BLaER1 (cell line): ENCODE data around the gene FCRL1.

ENCODE experiments used
- H3K27ac ChIP-seq: shearing (Covaris generic); formaldehyde crosslinking; 2 replicates; pipeline ENCODE4 v1.8.1; 2022
- H3K27me3 ChIP-seq: shearing (Covaris generic); formaldehyde crosslinking; 2 replicates; pipeline ENCODE4 v1.8.1; 2022
- H3K36me3 ChIP-seq: shearing (Covaris generic); formaldehyde crosslinking; 2 replicates; pipeline ENCODE4 v1.8.1; 2022
- H3K4me1 ChIP-seq: shearing (Covaris generic); formaldehyde crosslinking; 2 replicates; pipeline ENCODE4 v1.8.1; 2022
- H3K4me2 ChIP-seq: shearing (Covaris generic); formaldehyde crosslinking; 2 replicates; pipeline ENCODE4 v1.8.1; 2022
- H3K4me3 ChIP-seq: shearing (Covaris generic); formaldehyde crosslinking; 2 replicates; pipeline ENCODE4 v1.8.1; 2022
- H3K9ac ChIP-seq: shearing (Covaris generic); formaldehyde crosslinking; 2 replicates; pipeline ENCODE4 v1.8.1; 2022
- H3K9me3 ChIP-seq: shearing (Covaris generic); formaldehyde crosslinking; 2 replicates; pipeline ENCODE4 v1.8.1; 2022
- H4K20me1 ChIP-seq: shearing (Covaris generic); formaldehyde crosslinking; 2 replicates; pipeline ENCODE4 v1.8.1; 2022
- Cebpa-rat ChIP-seq: shearing (Covaris generic); IDR thresholded peaks from 2 replicates; pipeline ENCODE4 v1.8.1; 2022

Gene FCRL1, protein sequence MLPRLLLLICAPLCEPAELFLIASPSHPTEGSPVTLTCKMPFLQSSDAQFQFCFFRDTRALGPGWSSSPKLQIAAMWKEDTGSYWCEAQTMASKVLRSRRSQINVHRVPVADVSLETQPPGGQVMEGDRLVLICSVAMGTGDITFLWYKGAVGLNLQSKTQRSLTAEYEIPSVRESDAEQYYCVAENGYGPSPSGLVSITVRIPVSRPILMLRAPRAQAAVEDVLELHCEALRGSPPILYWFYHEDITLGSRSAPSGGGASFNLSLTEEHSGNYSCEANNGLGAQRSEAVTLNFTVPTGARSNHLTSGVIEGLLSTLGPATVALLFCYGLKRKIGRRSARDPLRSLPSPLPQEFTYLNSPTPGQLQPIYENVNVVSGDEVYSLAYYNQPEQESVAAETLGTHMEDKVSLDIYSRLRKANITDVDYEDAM

DNA sequence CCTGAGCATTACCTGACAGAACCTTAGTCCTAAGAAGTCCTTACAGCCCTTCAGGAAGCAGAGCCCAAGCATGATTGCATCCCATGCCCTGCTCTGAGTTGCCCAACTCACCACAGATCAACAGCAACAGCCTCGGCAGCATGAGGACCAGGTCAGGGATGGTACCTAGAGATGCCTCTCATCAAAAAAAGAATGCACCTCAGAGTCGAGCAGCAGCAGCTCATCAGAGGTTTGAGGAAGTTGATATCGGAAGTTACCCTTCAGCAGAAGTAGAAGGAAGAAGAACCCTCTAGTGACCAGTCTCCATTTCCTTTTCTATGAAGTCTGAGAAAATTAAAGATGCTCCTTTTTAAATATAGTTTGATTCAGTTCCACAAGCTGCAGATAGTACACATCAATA, at the start of gene FCRL1:
Gene FCRL1, minus strand, starts transcription at position 225 of the 400 bp plus-strand sequence. Its CDS starts 83 bp downstream, at position 142.
- no peak for TF ChIP-seq Cebpa-rat
- no peak within 1 kb of the TSS for H3K4me3 ChIP-seq
- H3K9ac ChIP-seq, result no peak within 1 kb of the TSS
- H3K4me2 ChIP-seq, result peak within 1 kb of the TSS; percentile 57
- no peak within 1 kb of the TSS for H3K27ac ChIP-seq
- no peaks in the 10 kb centered on the region for H3K36me3 ChIP-seq
- H3K27me3 ChIP-seq, result no peaks in the 10 kb centered on the region
- no peaks in the 10 kb centered on the region for H3K9me3 ChIP-seq
- H3K4me1 ChIP-seq, result peaks cover 15% of the 10 kb centered on the region
- no peaks in the 10 kb centered on the region for H4K20me1 ChIP-seq

DNA sequence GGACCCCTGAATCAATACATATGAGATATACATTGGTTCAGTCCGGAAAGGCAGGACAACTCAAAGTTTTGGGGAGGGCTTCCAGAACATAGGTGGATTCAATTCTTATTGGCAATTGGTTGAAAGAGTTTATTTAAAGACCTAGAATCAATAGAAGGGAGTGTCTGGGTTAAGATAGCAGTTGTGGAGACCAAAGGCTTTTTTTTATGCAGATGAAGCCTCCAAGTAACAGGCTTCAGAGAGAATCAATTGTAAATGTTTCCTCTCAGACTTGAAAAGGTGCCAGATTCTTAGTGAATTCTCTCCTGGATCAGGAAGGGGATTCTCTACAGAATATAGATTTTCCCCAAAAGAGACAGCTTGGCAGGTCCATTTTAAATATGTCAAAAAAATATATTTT, 48.7 kb upstream of the FCRL1 start:
- Histone ChIP-seq H3K4me3 (no peak overlapping the region), H3K4me1 (no peaks in the 10 kb centered on the region), H3K4me2 (no peak overlapping the region), H3K27me3 (no peaks in the 10 kb centered on the region), H3K36me3 (no peaks in the 10 kb centered on the region), H3K9me3 (no peaks in the 10 kb centered on the region), H3K9ac (no peak overlapping the region), H3K27ac (no peak overlapping the region), H4K20me1 (no peaks in the 10 kb centered on the region)
- no peak for TF ChIP-seq Cebpa-rat

DNA sequence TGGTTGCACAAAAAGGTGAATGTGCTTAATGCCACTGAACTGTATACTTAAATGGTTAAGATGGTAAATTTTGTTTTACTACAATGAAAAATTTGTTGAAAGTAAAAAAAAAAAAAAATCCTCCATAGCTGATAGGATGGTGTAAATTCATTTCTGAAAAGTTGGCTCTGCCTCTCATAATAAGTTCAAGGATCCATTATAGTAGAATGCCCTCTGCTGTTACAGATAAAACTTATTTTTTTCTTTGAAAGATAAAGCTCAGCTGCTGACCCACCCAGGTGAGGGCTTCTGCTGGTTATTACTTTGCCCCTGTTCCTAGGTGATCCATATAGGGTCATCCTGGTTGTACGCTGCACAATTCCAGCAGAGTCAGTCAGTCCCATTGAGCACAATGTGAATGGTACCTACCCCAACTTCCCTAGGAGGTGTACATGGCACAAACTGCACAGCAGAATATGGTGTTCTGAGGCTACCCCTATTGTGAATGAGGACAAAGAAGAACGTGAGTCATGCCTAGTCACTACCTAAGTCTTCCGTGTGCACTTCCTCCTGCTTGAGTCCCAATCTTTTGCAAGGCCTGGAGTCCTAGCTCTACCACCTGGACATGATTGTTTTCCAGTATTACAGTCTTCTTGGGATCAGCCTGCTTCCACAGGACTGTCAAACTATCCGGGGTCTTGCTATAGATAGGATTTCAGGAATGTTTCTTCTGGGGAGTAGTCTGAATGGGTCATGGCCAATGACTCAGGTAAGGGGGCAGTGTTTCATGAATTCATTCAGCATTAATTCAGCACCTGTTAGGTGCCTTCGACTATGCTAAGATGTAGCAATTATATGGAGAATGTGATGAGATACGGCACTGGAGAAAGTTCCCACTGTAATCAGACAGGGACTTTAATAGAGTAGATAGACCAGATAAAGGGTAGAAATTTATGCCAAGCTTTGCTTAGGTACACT, 42.5 kb upstream of the FCRL1 start:
- no peak for TF ChIP-seq Cebpa-rat
- no peaks in the 10 kb centered on the region for H3K27me3 ChIP-seq

DNA sequence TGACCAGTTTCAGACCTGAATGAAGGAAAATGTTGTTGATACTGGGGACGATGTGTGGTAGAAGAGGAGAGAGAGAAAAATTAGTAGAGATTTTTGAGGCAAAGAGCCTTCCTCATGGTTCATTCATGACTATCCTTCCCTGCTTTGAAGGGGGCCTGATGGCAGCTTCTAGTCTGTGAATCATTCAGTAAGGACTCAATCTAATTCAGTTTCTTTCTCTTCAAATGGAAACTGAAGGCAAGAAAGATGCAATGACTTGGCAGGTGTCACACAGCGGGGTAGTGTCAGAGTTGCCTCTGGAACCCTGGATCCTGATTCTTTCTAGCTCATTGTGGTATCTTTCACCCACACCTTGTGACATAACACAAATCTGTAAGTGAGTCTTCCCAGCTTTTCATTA, 36.6 kb upstream of the FCRL1 start:
- Histone ChIP-seq H3K27ac (no peak overlapping the region), H3K27me3 (no peaks in the 10 kb centered on the region), H3K4me3 (no peak overlapping the region), H4K20me1 (no peaks in the 10 kb centered on the region), H3K9ac (no peak overlapping the region), H3K4me1 (no peaks in the 10 kb centered on the region), H3K9me3 (no peaks in the 10 kb centered on the region), H3K4me2 (no peak overlapping the region), H3K36me3 (no peaks in the 10 kb centered on the region)
- TF ChIP-seq Cebpa-rat, result no peak

More for the DNA sequence above, 42.5 kb upstream of the FCRL1 start:
- Histone ChIP-seq H3K4me2 (no peak overlapping the region), H3K27ac (no peak overlapping the region), H4K20me1 (no peaks in the 10 kb centered on the region), H3K36me3 (no peaks in the 10 kb centered on the region), H3K4me3 (no peak overlapping the region), H3K4me1 (no peaks in the 10 kb centered on the region), H3K9me3 (no peaks in the 10 kb centered on the region), H3K9ac (no peak overlapping the region)

DNA sequence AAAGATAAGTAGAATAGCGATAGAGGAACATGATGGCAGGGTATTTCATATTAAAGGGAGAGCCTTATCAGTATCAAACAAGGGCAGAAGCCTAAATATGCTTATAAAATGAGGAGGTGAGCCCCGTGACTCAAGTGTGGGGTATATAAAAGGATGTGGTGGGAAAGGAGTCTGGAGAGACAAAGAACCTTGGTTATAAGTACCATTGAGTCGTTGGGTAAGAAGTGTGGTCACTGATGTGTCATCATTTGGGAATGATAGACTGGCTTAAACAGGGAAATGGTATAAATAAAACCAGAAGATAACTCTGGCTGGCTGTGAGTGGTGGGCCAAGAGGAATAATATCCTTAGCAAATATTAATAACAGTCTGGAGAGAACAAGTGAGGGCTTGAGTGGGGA, 32.6 kb upstream of the FCRL1 start:
- Histone ChIP-seq H3K4me1 (peaks cover 10% of the 10 kb centered on the region), H3K36me3 (no peaks in the 10 kb centered on the region)
- TF ChIP-seq Cebpa-rat, result no peak

DNA sequence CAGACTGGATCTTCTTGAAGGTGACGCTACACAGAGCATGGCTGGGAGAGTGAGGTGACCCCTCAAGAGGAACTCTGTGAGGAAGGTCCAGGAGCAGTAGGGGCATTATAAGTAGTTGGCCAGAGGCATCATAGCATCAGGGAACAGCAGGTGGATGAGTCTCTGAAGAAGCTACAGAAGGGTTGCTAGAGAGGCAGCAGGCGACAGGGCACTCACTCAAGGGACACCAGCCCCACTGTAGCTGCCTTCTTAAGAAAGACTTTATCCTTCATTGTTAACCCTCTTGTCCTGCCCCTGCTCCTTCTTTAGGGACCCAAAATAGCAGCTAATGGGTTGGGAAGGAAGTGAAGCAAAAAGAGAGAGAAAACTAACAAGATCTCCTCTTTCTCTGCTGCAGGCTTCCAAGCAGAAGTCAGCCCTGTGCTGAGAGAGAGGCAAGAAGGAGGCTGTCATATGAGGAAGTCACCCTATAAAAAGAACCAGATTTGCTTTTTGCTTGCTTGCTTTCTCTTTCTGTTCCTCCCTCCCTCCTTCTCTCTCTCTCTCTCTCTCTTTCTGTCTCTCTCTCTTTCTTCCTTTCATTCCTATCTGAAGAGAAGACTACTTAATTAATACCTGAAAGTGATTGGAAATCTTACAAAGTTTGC, 29.4 kb upstream of the FCRL1 start:
- no peak overlapping the region for H3K4me3 ChIP-seq
- H3K4me1 ChIP-seq, result peaks cover 10% of the 10 kb centered on the region
- H3K9me3 ChIP-seq, result no peaks in the 10 kb centered on the region
- no peaks in the 10 kb centered on the region for H4K20me1 ChIP-seq
- 0 out of 2 replicates have a peak overlapping the region, but pooled peaks have one; percentile 18 for H3K27ac ChIP-seq
- H3K9ac ChIP-seq, result no peak overlapping the region
- TF ChIP-seq Cebpa-rat, result no peak
- peak overlapping the region; percentile 35 for H3K4me2 ChIP-seq
- H3K27me3 ChIP-seq, result no peaks in the 10 kb centered on the region
- no peaks in the 10 kb centered on the region for H3K36me3 ChIP-seq

More for the DNA sequence above, 32.6 kb upstream of the FCRL1 start:
- no peaks in the 10 kb centered on the region for H4K20me1 ChIP-seq
- H3K4me3 ChIP-seq, result no peak overlapping the region
- H3K27ac ChIP-seq, result no peak overlapping the region
- no peak overlapping the region for H3K4me2 ChIP-seq
- no peaks in the 10 kb centered on the region for H3K9me3 ChIP-seq
- H3K27me3 ChIP-seq, result no peaks in the 10 kb centered on the region
- no peak overlapping the region for H3K9ac ChIP-seq

DNA sequence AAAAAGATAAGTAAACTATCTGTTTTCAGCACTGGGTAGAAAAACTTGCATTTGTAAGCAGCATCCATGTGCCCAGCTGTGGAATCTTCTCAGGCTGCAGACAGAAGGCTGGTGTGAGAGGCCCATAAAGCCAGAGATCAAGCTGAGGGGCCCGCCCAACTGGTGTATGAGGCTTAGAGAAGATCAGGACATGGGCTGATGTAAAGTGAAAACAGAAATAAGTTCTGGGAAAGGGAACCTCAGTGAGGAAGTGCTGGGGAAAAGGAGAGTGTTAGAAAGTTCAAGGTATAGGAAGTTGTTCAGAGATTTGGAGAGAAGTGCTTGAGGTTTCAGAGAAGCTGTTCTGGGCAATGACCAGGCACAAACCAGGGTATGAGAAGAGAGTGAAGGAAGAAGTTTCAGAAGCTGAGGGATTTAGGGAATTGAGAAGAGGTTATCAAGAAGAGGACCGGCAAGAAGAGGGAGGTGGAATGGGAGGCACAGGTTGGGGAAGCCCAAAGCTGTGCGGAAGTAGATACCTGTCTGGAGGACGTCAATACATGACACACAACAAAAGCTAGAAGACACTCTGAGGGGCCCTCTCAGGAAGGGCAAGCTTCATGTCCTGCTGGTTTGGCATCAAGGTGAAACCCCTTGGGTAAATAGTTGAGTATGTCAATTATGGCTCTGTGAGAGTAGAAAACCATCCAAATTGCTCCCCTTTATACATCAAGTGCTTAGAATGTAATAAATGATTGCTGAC, 24.3 kb upstream of the FCRL1 start:
- peaks cover 4% of the 10 kb centered on the region for H3K4me1 ChIP-seq
- H3K4me2 ChIP-seq, result no peak overlapping the region
- no peaks in the 10 kb centered on the region for H3K27me3 ChIP-seq
- H3K4me3 ChIP-seq, result no peak overlapping the region
- H3K36me3 ChIP-seq, result no peaks in the 10 kb centered on the region
- no peak for TF ChIP-seq Cebpa-rat
- no peaks in the 10 kb centered on the region for H3K9me3 ChIP-seq
- H3K27ac ChIP-seq, result no peak overlapping the region
- no peaks in the 10 kb centered on the region for H4K20me1 ChIP-seq
- H3K9ac ChIP-seq, result no peak overlapping the region

DNA sequence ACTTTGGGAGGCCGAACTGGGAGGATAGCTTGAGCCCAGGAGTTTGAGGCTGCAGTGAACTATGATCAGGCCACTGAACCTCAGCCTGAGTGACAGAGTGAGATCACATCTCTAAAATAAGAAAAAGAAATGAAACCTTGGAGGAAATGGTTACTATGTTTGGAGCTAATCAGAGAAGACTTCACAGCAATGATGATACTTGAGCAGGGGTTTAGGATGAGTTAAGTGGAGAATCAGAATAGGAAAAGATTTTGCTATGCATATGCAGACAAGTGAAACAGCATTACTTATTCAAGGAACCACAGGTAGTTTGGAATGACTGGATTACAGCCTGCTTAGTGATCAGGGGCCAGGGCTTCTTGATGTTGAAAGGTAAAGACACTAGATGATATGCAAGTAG, 23.0 kb upstream of the FCRL1 start:
- Histone ChIP-seq H3K4me2 (no peak overlapping the region), H3K36me3 (no peaks in the 10 kb centered on the region), H3K27me3 (no peaks in the 10 kb centered on the region), H4K20me1 (no peaks in the 10 kb centered on the region), H3K9me3 (no peaks in the 10 kb centered on the region), H3K27ac (no peak overlapping the region), H3K4me1 (no peaks in the 10 kb centered on the region), H3K9ac (no peak overlapping the region), H3K4me3 (no peak overlapping the region)
- no peak for TF ChIP-seq Cebpa-rat

DNA sequence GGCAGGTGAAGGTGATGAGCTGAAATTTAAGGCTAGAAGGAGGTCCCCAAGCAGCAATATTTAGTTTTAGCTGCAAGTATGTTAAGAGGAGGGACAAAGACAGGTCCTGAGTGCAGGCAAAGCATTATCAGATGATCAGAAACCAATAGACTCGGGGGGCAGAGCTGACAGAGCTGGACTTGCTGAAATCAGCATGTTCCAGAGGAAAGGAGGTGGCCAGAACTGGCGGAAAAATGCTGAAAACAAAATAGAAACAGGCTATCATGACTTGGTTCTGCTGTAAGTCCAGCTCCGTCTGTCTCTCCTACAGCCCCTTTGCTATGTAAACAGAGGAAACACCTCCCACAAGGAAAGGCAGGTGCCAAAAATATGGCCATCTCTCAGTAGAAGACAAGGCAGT, 21.8 kb upstream of the FCRL1 start, which contains the start of gene CD5L:
Gene CD5L, minus strand, starts transcription at position 101 of the 400 bp plus-strand sequence. CDS start 107 bp downstream, outside the sequence.
- Histone ChIP-seq H3K27ac (no peak within 1 kb of the TSS), H3K4me2 (no peak within 1 kb of the TSS)

More for the DNA sequence above, 21.8 kb upstream of the FCRL1 start, which contains the start of gene CD5L:
- Histone ChIP-seq H3K27me3 (no peaks in the 10 kb centered on the region), H3K36me3 (no peaks in the 10 kb centered on the region), H3K4me3 (no peak within 1 kb of the TSS), H4K20me1 (no peaks in the 10 kb centered on the region), H3K4me1 (no peaks in the 10 kb centered on the region), H3K9me3 (no peaks in the 10 kb centered on the region), H3K9ac (no peak within 1 kb of the TSS)
- TF ChIP-seq Cebpa-rat, result no peak
